Measurements from ENCODE around the gene TMEM232. TPM values are rescaled to one million over a fixed set of nuclear protein-coding genes. Genes with fewer than 3 reads are reported as not detected.

The TMEM232 gene
- total and polyA plus RNA-seq, 2 of the 4 experiments (the other 2 are of a cell fraction), result 0.17 to 0.36 TPM

- dilution Hi-C loops (cut with HindIII; ENCODE audit: low sequenced_read_pairs, unreplicated experiment), result no loop called here
These were observed 7.6 kb upstream of the TMEM232 start for GRCh38 chr5:110734101-110734500.

More at GRCh38 chr5:110734101-110734500, 7.6 kb upstream of the TMEM232 start:
- Histone ChIP-seq H3K27ac (ENCODE audit: insufficient read depth, low read length) (no peak overlapping the region), H3K79me1 (ENCODE audit: low read depth in 1 of 2, low read length in 2 of 2) (peaks cover 4 to 8% of the 10 kb centered on the region in 2 experiments; a peak in 1 of 4 replicates), H3K9me3 (ENCODE audit: control insufficient read depth, insufficient read depth, low read length) (no peaks in the 10 kb centered on the region), H2BK5ac (ENCODE audit: low read depth, low read length, poor library complexity, severe bottlenecking) (no peak overlapping the region), H2AK5ac (ENCODE audit: low read depth, low read length) (no peak overlapping the region), H4K5ac (ENCODE audit: low read depth, low read length) (no peak overlapping the region), H4K8ac (ENCODE audit: low read depth in 2 of 2, low read length in 2 of 2) (no peak overlapping the region), H2BK20ac (ENCODE audit: low read depth, low read length) (no peak overlapping the region), H3K27me3 (ENCODE audit: control insufficient read depth, insufficient read depth, low read length) (no peaks in the 10 kb centered on the region), H3K4me1 (ENCODE audit: control insufficient read depth, insufficient read depth, low read length) (no peaks in the 10 kb centered on the region), H3K14ac (replicated peaks; ENCODE audit: low read depth, low read length) (no peak overlapping the region), H2BK120ac (ENCODE audit: low read depth, low read length) (no peak overlapping the region), H2AK9ac (replicated peaks; ENCODE audit: low read depth, low read length, poor library complexity) (no peak overlapping the region), H3K4me3 (ENCODE audit: insufficient read depth, low read depth, low read length) (no peak overlapping the region), H3K56ac (ENCODE audit: extremely low read depth, insufficient read depth, low read length) (no peak overlapping the region), H3K9me1 (ENCODE audit: insufficient read depth, low read length) (no peaks in the 10 kb centered on the region), H3K4me2 (ENCODE audit: low read depth, low read length) (no peak overlapping the region), H3K23ac (ENCODE audit: low read depth, low read length) (no peak overlapping the region), H3K36me3 (ENCODE audit: control insufficient read depth, insufficient read depth, low read length) (no peaks in the 10 kb centered on the region), H3K9ac (ENCODE audit: low read depth, low read length) (no peak overlapping the region), H2BK15ac (ENCODE audit: low read depth, low read length) (no peak overlapping the region), H2AFZ (replicated peaks; ENCODE audit: low read length, poor library complexity) (no peak overlapping the region), H4K91ac (ENCODE audit: insufficient read depth, low read depth, low read length) (no peak overlapping the region), H4K20me1 (ENCODE audit: insufficient read depth, low read length) (no peaks in the 10 kb centered on the region), H3K18ac (ENCODE audit: low read depth, low read length) (no peak overlapping the region), H3K4ac (ENCODE audit: low read depth, low read length) (no peak overlapping the region)
- DNase-seq (no peak), ATAC-seq (ENCODE audit: low read depth) (no peak)
- ChIA-PET CTCF (no interaction called here), POLR2A (ENCODE audit: unreplicated experiment) (no interaction called here)
- in situ Hi-C loops (cut with MboI; ENCODE audit: low sequenced_read_pairs) (no loop called here), intact Hi-C loops (cut with micrococcal nuclease) (loop anchor here (10.0 kb wide), 1 partner anchor 1049 kb away; the partner anchor contains the start of gene MAN2A1)
- no CpG with 5 or more reads among the region's 2 CpGs for WGBS, 2 experiments (ENCODE audit: extremely low coverage in 2 of 2, insufficient read length in 1 of 2)
- no peak for TF ChIP-seq ELK1 (IDR thresholded peaks at IDR 0.05; ENCODE audit: borderline replicate concordance, low read depth, low read length)
- no peak for TF ChIP-seq FOS (IDR thresholded peaks at IDR 0.05; ENCODE audit: low read depth, low read length)
- no peak for TF ChIP-seq MXI1 (IDR thresholded peaks at IDR 0.05; ENCODE audit: borderline replicate concordance, low read depth, low read length)
- no peak for TF ChIP-seq SMC3 (IDR thresholded peaks at IDR 0.05; ENCODE audit: low read depth, low read length)
- no peak for TF ChIP-seq NFE2L2 (IDR thresholded peaks at IDR 0.05; ENCODE audit: low read depth, low read length)
- TF ChIP-seq RFX5 (IDR thresholded peaks at IDR 0.05; ENCODE audit: low read depth, low read length), result no peak
- TF ChIP-seq BHLHE40 (IDR thresholded peaks at IDR 0.05; ENCODE audit: low read depth, low read length), result no peak
- TF ChIP-seq CTCF (conservative IDR thresholded peaks at IDR 0.05; ENCODE audit: low read depth, low read length), result no peak
- BruUV-seq (replicated peaks), result no TSS peak
